Calu3 (cell line): ENCODE data around the gene TIGD3. TPM values are rescaled to one million over a fixed set of nuclear protein-coding genes. Genes with fewer than 3 reads are reported as not detected.

Source experiments
- BruUV-seq: library from RNA; stranded (reverse); fragments of 400-500 nt; replicated peaks from 2 replicates; lab custom pipeline; 2021; lab: Mats Ljungman, UMichigan
- CTCF ChIA-PET: fragments of 300-600 bp; sonication (Branson Sonifier 250); formaldehyde crosslinking; loops from one replicate; lab custom pipeline; 2022; ENCODE audit warnings: antibody characterized with exemption; lab: Charles Lee
- DNase-seq: peaks from one replicate; pipeline ENCODE4 v3.0.0; 2022
- H3K27ac Mint-ChIP-seq: one replicate; pipeline ENCODE4 v1.8.0; 2022; ENCODE audit warnings: mixed read lengths; ENCODE audit not compliant: unreplicated experiment
- H3K27me3 Mint-ChIP-seq: one replicate; pipeline ENCODE4 v1.8.0; 2022; ENCODE audit warnings: mixed read lengths; ENCODE audit not compliant: unreplicated experiment
- H3K36me3 Mint-ChIP-seq: one replicate; pipeline ENCODE4 v1.8.0; 2022; ENCODE audit warnings: mild to moderate bottlenecking, moderate library complexity, mixed read lengths; ENCODE audit not compliant: insufficient read depth, unreplicated experiment
- H3K4me1 Mint-ChIP-seq: one replicate; pipeline ENCODE4 v1.8.0; 2022; ENCODE audit warnings: mild to moderate bottlenecking, low read depth, mixed read lengths; ENCODE audit not compliant: unreplicated experiment
- H3K4me3 Mint-ChIP-seq: one replicate; pipeline ENCODE4 v1.8.0; 2022; ENCODE audit warnings: mild to moderate bottlenecking, low read depth, moderate library complexity, mixed read lengths; ENCODE audit not compliant: unreplicated experiment
- H3K9me3 Mint-ChIP-seq: one replicate; pipeline ENCODE4 v1.8.0; 2022; ENCODE audit warnings: low read depth, mixed read lengths; ENCODE audit not compliant: unreplicated experiment
- intact Hi-C: fragments of 100-400 bp; cut with micrococcal nuclease; formaldehyde crosslinking; loops from one replicate; pipeline ENCODE4 v1.10.0; 2022; ENCODE audit not compliant: unreplicated experiment
- total RNA-seq: library from RNA; stranded (reverse); gene quantifications from 2 replicates; pipeline ENCODE4 v1.2.3, GENCODE V29; 2022
- TF ChIP-seq, protein P1 (sequence below): fragments of 200-600 bp; IDR thresholded peaks from one replicate; pipeline ENCODE4 v1.8.0; 2022; ENCODE audit warnings: antibody characterized with exemption; ENCODE audit not compliant: unreplicated experiment

The TIGD3 gene
- total RNA-seq, 1 experiment from 2014 or later, result 1.5 TPM

DNA sequence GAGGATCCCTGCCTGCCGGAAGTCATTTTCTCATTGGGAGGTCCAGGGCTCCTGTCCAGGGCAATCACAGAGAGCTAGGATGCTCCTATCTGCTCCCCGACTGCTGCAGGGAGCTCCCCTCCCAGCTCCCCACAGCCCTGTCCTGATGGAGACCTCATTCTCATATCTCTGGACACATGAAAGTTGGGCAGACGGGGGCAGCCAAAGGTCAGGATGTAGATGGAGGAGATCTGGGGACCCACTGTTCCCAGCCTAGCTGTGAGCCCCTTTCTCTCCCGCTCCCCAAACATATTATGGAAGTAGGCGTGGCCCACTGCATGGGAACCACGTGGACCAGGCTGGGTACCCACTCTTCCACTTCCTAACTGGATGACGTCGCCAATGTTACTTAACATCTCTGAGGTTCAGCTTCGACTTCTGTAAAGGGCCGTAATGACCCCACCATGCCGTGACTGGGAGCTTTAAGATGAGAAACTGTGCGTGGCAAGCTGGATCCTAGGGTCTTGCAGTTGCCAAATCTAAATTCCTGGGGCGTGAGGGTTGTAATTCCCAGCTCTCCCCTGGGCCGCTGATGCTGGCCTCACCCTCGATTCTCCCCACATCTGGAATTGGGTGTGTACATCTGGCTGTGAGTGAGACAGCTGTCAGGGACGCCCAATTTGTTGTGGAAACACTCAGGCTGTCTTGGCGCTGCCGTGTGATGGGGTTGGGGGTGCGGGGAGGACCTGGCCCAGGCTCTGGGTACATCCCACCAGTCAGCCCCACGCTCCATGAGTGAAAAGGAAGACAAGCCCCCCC, 38.1 kb upstream of the TIGD3 start:
- Mint-ChIP-seq H3K4me1 (peaks cover 35% of the 10 kb centered on the region), H3K9me3 (no peaks in the 10 kb centered on the region), H3K36me3 (peaks cover 73% of the 10 kb centered on the region), H3K27ac (peak overlapping the region; percentile 89), H3K4me3 (peak overlapping the region; percentile 96), H3K27me3 (no peaks in the 10 kb centered on the region)
- BruUV-seq, result TSS peak; percentile 20
- no peak for DNase-seq
- CTCF ChIA-PET, result interaction anchor here (0.6 to 4.5 kb wide), 13 partner anchors 9 to 601 kb away, joined by 3 to 113 read pairs (median 4); partner anchors contain the start of genes DPF2 and POLA2
- intact Hi-C loops, result loop anchor here (1.0 kb wide), 1 partner anchor 41 kb away; no protein-coding TSS in a partner anchor
- TF ChIP-seq, protein P1, sequence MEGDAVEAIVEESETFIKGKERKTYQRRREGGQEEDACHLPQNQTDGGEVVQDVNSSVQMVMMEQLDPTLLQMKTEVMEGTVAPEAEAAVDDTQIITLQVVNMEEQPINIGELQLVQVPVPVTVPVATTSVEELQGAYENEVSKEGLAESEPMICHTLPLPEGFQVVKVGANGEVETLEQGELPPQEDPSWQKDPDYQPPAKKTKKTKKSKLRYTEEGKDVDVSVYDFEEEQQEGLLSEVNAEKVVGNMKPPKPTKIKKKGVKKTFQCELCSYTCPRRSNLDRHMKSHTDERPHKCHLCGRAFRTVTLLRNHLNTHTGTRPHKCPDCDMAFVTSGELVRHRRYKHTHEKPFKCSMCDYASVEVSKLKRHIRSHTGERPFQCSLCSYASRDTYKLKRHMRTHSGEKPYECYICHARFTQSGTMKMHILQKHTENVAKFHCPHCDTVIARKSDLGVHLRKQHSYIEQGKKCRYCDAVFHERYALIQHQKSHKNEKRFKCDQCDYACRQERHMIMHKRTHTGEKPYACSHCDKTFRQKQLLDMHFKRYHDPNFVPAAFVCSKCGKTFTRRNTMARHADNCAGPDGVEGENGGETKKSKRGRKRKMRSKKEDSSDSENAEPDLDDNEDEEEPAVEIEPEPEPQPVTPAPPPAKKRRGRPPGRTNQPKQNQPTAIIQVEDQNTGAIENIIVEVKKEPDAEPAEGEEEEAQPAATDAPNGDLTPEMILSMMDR, result no peak

DNA sequence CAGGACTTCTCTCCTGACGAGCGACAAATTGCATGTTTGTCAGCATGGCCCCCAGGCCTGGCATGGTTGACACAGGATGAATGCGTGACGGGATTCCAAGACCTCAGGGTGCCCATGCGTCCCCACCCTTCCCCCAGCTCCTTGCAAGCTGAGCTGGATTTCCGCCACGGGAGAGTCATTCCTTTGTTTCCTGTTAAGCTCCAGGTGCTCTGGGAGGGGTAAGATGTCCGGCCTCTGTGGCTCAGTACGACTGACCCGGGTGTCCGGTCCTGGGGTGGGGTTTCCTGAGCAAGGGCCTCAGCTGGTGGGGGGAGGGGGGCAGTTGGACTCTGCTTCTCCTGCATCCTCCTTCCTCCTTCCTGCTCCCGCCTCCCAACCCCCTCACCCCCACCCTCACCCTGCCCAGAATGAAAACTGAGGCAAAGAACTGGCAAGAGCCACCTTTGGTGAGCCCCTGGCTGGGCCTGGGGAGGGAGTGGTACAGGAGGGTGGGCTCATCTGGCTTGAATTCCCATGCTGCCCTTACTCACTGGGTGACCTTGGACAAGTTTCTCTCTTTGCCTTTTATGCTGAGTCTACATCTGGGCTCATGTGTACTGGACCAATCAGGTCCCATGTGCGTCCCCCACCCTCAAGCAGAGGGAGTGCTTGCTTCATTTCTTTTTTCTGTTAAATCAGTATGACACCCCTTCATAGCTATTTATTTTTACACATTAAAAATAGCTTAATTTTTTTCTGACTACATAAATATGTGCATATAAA, 37.3 kb upstream of the TIGD3 start:
- Mint-ChIP-seq H3K36me3 (peaks cover 76% of the 10 kb centered on the region), H3K27me3 (no peaks in the 10 kb centered on the region), H3K4me3 (peak overlapping the region; percentile 96), H3K9me3 (no peaks in the 10 kb centered on the region), H3K4me1 (peaks cover 31% of the 10 kb centered on the region), H3K27ac (peak overlapping the region; percentile 89)
- no TSS peak for BruUV-seq
- CTCF ChIA-PET, result interaction anchor here (0.6 to 4.5 kb wide), 12 partner anchors 10 to 602 kb away, joined by 3 to 113 read pairs (median 4); partner anchors contain the start of genes DPF2 and POLA2
- intact Hi-C loops, result no loop called here
- TF ChIP-seq, protein P1, result no peak
- DNase-seq, result peak; percentile 87

DNA sequence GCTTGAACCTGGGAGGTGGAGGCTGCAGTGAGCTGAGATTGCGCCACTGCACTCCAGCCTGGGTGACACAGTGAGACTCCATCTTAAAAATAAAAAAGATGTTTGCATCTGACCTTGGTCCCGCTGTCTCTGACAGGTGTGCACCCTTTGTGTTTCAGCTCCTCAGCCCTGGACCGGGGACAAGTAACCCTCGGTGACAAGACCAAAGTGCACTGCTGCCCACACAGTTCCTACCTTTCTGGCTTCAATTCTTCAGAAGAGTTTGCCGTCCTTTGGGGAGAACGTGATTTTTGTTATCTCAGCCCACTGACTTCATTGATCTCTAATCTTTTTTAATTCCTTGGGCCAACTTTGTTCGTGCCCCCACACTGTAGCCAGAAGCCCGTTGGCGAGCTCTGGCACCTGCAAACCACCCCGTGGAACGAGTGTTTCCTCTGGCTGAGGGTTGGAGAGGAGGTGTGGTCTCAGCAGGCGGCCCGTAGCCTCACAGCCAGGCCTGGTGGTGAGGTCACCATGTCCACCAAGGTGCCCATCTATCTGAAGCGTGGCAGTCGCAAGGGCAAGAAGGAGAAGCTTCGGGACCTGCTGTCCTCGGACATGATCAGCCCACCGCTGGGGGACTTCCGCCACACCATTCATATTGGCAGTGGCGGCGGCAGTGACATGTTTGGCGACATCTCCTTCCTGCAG, 34.0 kb upstream of the TIGD3 start:
- DNase-seq, result no peak
- H3K36me3 Mint-ChIP-seq, result peaks cover 86% of the 10 kb centered on the region
- BruUV-seq, result no TSS peak
- TF ChIP-seq, protein P1, result no peak
- H3K4me1 Mint-ChIP-seq, result peaks cover 30% of the 10 kb centered on the region
- no peaks in the 10 kb centered on the region for H3K27me3 Mint-ChIP-seq
- intact Hi-C loops, result no loop called here
- no peak overlapping the region for H3K27ac Mint-ChIP-seq
- CTCF ChIA-PET, result interaction anchor here (0.6 kb wide), 1 partner anchor 11 kb away, joined by 5 read pairs; no protein-coding TSS in a partner anchor
- H3K4me3 Mint-ChIP-seq, result no peak overlapping the region
- H3K9me3 Mint-ChIP-seq, result no peaks in the 10 kb centered on the region

GRCh38 chr11:65321076-65321475, 33.5 kb upstream of the TIGD3 start:
- peaks cover 82% of the 10 kb centered on the region for H3K36me3 Mint-ChIP-seq
- CTCF ChIA-PET, result no interaction called here
- peaks cover 26% of the 10 kb centered on the region for H3K4me1 Mint-ChIP-seq
- no TSS peak for BruUV-seq
- DNase-seq, result no peak
- H3K9me3 Mint-ChIP-seq, result no peaks in the 10 kb centered on the region
- intact Hi-C loops, result no loop called here
- H3K27ac Mint-ChIP-seq, result no peak overlapping the region
- H3K27me3 Mint-ChIP-seq, result no peaks in the 10 kb centered on the region
- TF ChIP-seq, protein P1, result no peak
- H3K4me3 Mint-ChIP-seq, result no peak overlapping the region
